ENCODE data around the gene MRPL47.

The MRPL47 gene

DNA sequence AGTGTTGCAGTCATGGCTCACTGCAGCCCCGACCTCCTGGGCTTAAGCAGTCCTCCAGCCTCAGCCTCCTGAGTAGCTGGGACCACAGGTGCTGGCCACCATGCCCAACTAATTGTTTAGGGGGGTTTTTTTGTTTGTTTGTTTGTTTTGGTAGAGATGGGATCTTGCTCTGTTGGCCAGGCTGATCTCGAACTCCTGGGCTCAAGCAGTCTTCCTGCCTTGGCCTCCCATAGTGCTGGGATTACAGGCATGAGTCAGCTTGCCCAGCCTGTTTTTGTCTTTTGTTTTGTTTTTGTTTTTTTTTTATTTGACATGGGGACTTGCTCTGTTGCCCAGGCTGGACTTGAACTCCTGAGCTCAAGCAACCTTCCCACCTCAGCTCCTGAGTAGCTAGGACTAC lies 17.6 kb upstream of the MRPL47 start:
- no peak for DNase-seq (ENCODE audit: insufficient read length)
- no peak for FAIRE-seq
- no peak for TF ChIP-seq TAF1 (IDR thresholded peaks at IDR 0.05; ENCODE audit: borderline replicate concordance, low read depth, low read length)

DNA sequence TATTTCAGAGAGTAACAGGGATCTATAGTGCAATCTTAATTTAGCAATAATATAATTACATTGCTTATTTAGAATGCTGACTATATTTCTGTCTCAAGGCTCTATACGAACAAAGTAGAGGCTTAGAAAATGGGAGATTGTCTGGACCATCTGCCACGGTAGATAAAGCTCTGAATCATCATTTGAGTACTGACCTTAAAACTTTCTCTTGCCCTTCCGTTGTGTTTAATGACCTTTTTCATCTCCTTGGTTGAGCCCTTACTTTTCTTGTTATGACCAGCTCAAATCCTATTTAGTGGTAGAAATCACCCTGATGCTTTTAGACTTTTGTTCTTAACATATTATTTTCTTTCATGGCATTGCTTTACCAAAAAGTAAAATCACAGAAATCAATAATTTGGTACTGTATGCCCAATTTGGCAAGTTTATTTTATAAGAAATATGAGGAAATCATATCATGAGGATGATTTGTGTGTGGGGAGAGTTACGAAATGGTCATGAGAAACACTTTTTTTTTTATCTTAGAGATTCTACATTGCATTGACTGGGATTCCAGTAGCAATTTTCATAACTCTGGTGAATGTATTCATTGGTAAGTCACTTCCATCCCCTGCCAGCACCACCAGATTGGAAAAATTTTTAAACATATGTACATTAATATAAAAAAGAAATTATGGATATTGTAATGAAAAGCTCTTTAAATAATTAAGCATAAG lies 11.2 kb upstream of the MRPL47 start:
- FAIRE-seq: no peak
- no peak for DNase-seq (ENCODE audit: insufficient read length)
- TF ChIP-seq POLR2AphosphoS5 (IDR thresholded peaks at IDR 0.05; ENCODE audit: low read depth, low read length) (no peak), POLR2A (IDR thresholded peaks at IDR 0.05; ENCODE audit: low read depth, low read length) (no peak), TAF1 (IDR thresholded peaks at IDR 0.05; ENCODE audit: borderline replicate concordance, low read depth, low read length) (no peak)

DNA sequence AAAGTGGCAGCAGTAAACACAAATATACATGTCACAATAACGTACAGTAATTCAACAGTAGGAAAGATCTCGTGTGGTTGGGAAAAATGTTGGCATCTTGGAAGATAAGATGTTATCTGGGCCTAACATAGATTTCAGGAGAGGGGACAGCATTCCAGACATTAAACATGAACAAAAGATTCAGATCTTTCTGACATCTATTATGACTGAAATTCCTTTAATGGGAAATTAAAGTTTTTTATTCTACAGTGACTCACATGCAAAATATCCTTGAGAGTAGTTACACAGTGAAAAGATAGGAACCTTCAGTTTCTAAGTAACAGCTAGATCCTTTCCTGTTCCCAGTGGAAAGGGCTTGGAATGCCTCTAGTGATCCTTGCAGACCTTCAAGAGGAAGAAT lies 9.4 kb upstream of the MRPL47 start:
- FAIRE-seq: no peak
- DNase-seq (ENCODE audit: insufficient read length): no peak
- no peak for TF ChIP-seq TAF1 (IDR thresholded peaks at IDR 0.05; ENCODE audit: borderline replicate concordance, low read depth, low read length)
- TF ChIP-seq POLR2A (IDR thresholded peaks at IDR 0.05; ENCODE audit: low read depth, low read length): no peak
- TF ChIP-seq POLR2AphosphoS5 (IDR thresholded peaks at IDR 0.05; ENCODE audit: low read depth, low read length): no peak

DNA sequence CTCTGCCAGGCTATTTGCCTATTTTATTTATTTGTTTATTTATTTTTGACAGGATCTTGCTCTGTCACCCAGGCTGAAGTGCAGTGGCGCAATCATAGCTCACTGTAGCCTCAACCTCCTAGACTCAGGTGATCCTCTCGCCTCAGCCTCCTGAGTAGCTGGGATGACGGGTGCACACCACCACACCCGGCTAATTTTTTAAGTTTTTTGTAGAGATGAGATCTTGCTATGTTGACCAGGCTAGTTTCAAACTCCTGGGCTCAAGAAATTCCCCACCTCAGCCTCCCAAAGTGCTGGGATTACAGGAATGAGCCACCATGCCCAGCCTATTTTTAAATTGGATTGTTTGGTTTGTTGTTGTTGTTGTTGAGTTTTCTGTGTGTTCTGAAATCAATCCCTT lies 5.6 kb upstream of the MRPL47 start:
- TF ChIP-seq POLR2AphosphoS5 (IDR thresholded peaks at IDR 0.05; ENCODE audit: low read depth, low read length) (no peak), POLR2A (IDR thresholded peaks at IDR 0.05; ENCODE audit: low read depth, low read length) (no peak), TAF1 (IDR thresholded peaks at IDR 0.05; ENCODE audit: borderline replicate concordance, low read depth, low read length) (no peak)
- FAIRE-seq (no peak), DNase-seq (ENCODE audit: insufficient read length) (no peak)

DNA sequence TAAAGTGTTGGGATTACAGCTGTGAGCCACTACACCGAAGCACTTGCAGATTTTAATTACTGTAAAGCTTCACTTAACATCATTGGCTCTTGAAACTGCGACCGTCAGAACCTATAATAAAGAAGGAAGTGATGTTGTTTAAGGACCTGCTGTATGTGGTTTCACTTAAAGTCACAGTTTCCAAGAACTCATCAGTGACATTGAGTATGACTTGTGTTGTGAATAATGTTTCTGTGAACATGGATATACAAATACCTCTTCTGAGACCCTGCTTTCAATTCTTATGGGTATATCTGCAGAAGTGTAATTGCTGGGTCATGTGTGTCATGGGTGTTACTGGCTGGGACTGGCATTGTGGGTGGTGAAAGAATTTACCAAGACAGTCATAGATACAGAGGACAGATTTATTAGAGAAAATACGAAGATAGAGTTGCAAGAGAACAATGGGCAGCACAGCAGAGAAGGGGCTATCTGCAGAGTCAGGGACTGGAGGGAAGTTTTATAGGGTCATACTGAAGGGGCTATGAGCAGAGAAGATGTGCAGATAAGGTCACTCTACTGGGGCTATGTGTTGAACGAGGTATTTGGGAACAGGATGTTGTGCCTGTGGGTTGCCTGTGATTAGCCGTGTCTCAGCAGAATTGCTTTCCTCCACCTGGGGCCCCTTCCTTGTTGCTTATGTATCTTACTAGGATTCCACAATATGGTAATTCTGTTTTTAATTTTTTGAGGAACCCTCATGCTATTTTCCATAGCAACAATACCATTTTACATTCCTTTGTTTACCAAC lies 4.7 kb upstream of the MRPL47 start:
- TF ChIP-seq TAF1 (IDR thresholded peaks at IDR 0.05; ENCODE audit: borderline replicate concordance, low read depth, low read length): no peak
- no peak; the same call in 1 of the 2 replicates for TF ChIP-seq POLR2A (IDR thresholded peaks at IDR 0.05; ENCODE audit: low read depth, low read length)
- no peak for TF ChIP-seq POLR2AphosphoS5 (IDR thresholded peaks at IDR 0.05; ENCODE audit: low read depth, low read length)
- DNase-seq (ENCODE audit: insufficient read length): no peak
- peak; percentile 86 for FAIRE-seq

DNA sequence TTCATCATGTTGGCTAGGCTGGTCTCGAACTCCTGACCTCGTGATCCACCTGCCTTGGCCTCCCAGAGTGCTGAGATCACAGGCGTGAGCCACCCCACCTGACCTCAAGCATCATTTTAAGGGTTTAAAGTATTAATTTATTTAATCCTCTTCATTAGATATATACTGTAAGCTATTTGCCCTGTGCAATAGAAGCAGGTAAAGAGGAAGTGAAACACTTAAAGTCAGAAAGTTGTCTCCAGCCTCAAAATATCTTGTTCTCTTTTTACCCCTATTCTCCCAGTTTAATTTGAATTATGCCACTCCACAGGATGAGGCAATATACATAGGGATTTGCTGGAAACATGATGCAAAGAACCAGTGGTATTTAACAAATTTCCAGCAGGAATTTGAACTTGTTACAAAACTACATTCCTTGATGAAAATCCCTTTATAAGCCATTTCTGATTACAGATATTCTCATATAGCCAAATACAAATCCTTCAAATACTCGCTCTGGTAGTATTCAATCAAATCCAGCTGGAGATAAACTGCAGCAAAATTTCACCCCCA lies 2.2 kb upstream of the MRPL47 start:
- FAIRE-seq (no peak), DNase-seq (ENCODE audit: insufficient read length) (no peak)
- TF ChIP-seq TAF1 (IDR thresholded peaks at IDR 0.05; ENCODE audit: borderline replicate concordance, low read depth, low read length): no peak
- TF ChIP-seq POLR2A (IDR thresholded peaks at IDR 0.05; ENCODE audit: low read depth, low read length): no peak
- TF ChIP-seq POLR2AphosphoS5 (IDR thresholded peaks at IDR 0.05; ENCODE audit: low read depth, low read length): no peak

DNA sequence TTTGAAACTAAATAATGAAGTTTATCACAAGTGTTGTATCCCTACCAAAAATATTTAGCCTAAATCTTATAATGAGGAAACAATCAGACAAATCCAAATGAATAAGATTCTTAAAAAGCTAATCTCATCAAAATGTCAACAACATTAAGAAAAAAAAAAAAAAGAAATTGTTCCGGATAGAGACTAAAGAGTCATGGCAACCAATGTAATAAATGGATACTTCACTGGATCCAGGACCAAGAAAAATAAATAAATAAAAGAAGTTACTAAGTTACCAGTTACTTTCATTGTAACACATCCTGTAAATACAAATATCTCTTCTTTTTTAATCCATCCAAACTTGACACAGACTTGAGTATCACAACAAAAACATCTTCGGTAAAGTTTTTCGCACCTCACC lies 607 bp downstream of the MRPL47 start:
- FAIRE-seq (no peak), DNase-seq (ENCODE audit: insufficient read length) (no peak)
- TF ChIP-seq POLR2AphosphoS5 (IDR thresholded peaks at IDR 0.05; ENCODE audit: low read depth, low read length) (no peak), TAF1 (IDR thresholded peaks at IDR 0.05; ENCODE audit: borderline replicate concordance, low read depth, low read length) (no peak), POLR2A (IDR thresholded peaks at IDR 0.05; ENCODE audit: low read depth, low read length) (no peak)

DNA sequence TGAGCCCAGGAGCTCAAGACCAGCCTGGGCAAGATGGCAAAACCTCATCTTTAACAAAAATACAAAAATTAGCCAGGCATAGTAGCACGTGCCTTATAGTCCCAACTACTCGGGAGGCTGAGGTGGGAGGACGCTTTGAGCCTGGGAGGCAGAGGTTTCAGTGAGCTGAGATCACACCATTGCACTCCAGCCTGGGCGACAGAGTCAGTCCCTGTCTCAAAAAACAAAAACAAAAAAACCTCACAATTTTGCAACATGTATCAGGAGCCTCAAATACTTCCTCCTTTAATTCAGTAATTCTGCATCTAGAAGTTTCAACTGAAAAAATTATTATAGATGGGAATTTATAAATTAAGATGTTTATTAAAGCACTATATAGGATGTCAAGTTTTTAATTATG lies 1.1 kb downstream of the MRPL47 start:
- no peak for DNase-seq (ENCODE audit: insufficient read length)

DNA sequence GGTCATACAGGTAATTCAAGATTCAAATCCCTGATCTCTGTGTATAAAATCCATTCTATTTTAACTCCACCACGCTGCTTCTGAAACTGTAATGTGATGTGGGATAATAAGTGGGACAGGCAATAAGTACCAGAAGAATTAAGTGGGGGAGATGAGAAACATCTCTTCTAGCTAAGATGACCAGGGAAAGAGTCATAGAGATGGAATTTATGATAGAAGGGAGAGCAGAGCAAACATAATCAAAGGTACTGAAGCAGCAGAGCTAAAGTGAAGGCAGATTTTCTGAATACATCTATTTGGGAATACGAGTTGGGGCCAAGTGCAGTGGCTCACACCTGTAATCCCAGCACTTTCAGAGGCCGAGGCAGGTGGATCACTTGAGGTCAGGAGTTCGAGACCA lies 4.9 kb downstream of the MRPL47 start:
- DNase-seq (ENCODE audit: insufficient read length) (no peak), FAIRE-seq (no peak)
- TF ChIP-seq POLR2A (IDR thresholded peaks at IDR 0.05; ENCODE audit: low read depth, low read length) (no peak), TAF1 (IDR thresholded peaks at IDR 0.05; ENCODE audit: borderline replicate concordance, low read depth, low read length) (no peak), POLR2AphosphoS5 (IDR thresholded peaks at IDR 0.05; ENCODE audit: low read depth, low read length) (no peak)

More for the DNA sequence above, 1.1 kb downstream of the MRPL47 start:
- FAIRE-seq: no peak
- TF ChIP-seq POLR2AphosphoS5 (IDR thresholded peaks at IDR 0.05; ENCODE audit: low read depth, low read length) (no peak), TAF1 (IDR thresholded peaks at IDR 0.05; ENCODE audit: borderline replicate concordance, low read depth, low read length) (no peak)

DNA sequence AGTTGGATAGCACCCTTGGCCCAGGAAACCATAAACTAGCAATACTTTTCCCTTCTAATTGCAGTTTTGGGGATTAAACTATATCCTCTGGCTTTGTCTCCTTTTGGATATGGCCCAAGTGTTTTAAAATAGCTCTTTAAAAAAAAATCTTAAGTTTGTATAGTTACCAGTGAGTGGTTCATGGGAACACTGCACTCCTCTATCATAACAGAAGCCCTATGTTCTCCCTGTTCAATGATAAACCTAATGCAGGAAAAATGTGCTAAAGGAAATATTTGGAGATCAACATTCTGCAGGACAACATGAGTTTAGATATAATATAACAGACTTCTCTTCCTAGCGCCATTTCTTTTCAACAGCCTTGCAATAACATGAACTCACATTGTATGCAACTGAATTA lies 13.1 kb downstream of the MRPL47 start:
- DNase-seq (ENCODE audit: insufficient read length) (no peak), FAIRE-seq (no peak)
- TF ChIP-seq POLR2A (IDR thresholded peaks at IDR 0.05; ENCODE audit: low read depth, low read length) (no peak), TAF1 (IDR thresholded peaks at IDR 0.05; ENCODE audit: borderline replicate concordance, low read depth, low read length) (no peak), POLR2AphosphoS5 (IDR thresholded peaks at IDR 0.05; ENCODE audit: low read depth, low read length) (no peak)

DNA sequence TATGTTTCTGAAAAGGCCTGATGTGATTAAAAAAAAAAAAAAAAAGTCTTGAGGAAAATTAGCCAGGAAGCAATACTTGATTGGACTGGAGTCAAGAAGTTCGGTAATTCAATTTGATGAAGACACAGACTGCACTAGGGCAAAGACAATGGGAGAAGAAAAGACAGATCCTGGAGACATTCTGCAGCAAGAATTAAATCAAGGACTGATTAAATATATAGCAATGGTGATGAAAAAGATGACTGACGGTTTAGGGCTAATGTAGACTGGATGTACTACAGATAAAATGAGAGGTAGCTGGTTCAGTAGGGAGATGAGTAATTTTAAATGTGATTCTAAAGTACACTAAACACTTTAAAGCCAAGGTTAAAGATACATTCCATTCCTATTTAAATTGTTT lies 13.8 kb downstream of the MRPL47 start:
- DNase-seq (ENCODE audit: insufficient read length): no peak
- no peak for FAIRE-seq
- TF ChIP-seq POLR2AphosphoS5 (IDR thresholded peaks at IDR 0.05; ENCODE audit: low read depth, low read length): no peak
- no peak for TF ChIP-seq POLR2A (IDR thresholded peaks at IDR 0.05; ENCODE audit: low read depth, low read length)
- no peak for TF ChIP-seq TAF1 (IDR thresholded peaks at IDR 0.05; ENCODE audit: borderline replicate concordance, low read depth, low read length)

DNA sequence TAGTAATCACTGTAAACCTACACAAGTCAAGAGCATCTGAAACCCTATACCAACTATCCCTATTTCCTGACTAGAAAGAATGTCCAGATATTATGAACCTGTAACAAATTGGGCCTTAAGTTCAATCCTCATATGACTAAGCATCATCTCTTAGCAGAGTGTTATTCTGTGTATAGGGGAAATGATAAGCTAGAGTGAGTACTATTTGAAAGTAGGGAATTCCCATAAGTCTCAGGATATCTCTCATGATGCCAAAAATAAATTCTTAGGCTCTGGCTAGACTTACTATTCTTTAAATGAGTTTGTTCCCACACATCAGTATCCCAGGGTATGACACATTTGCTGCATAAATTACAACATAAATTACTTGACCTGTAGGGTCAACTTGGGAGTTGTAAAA lies 15.3 kb downstream of the MRPL47 start:
- DNase-seq (ENCODE audit: insufficient read length) (no peak), FAIRE-seq (no peak)
- TF ChIP-seq POLR2A (IDR thresholded peaks at IDR 0.05; ENCODE audit: low read depth, low read length) (no peak), TAF1 (IDR thresholded peaks at IDR 0.05; ENCODE audit: borderline replicate concordance, low read depth, low read length) (no peak), POLR2AphosphoS5 (IDR thresholded peaks at IDR 0.05; ENCODE audit: low read depth, low read length) (no peak)
